Epithelial cell of proximal tubule (primary cell): Measurements from ENCODE around the gene PDE6G. TPM values are rescaled to one million over a fixed set of nuclear protein-coding genes. Genes with fewer than 3 reads are reported as not detected.
"Not testable (repeated sequence)": the region's sequence is repeated elsewhere in the genome, so short reads cannot be mapped to it uniquely, and the experiment has no call there.

Experiments
- DNase-seq: peaks from one replicate; pipeline ENCODE4 v3.0.0-alpha.2; 2011; ENCODE audit warnings: low read depth
- H3K4me3 ChIP-seq: 2 replicates; pipeline ENCODE4 v1.5.1; 2011; ENCODE audit warnings: low read depth, mild to moderate bottlenecking, low read length
- CTCF ChIP-seq: conservative IDR thresholded peaks from 2 replicates; pipeline ENCODE4 v1.5.1; 2012; ENCODE audit warnings: low read depth, mild to moderate bottlenecking, low read length
- total RNA-seq: library from RNA; depleted of rRNA; stranded (reverse); fragments of >200 nt; gene quantifications from 2 replicates; pipeline ENCODE4 v1.2.3, GENCODE V29; 2015

Gene PDE6G
- total RNA-seq, 1 donor from 2014 or later = 23.5 TPM

GRCh38 chr17:81682565-81683207 lies 26.3 kb upstream of the PDE6G start:
- peak overlapping the region; percentile 96 for H3K4me3 ChIP-seq
- TF ChIP-seq CTCF = no peak
- DNase-seq = no peak

GRCh38 chr17:81681672-81682071 lies 25.3 kb upstream of the PDE6G start:
- no peak for TF ChIP-seq CTCF
- peak overlapping the region; percentile 1 for H3K4me3 ChIP-seq
- peak; percentile 68 for DNase-seq

GRCh38 chr17:81680150-81680549 lies 23.8 kb upstream of the PDE6G start:
- no peak overlapping the region for H3K4me3 ChIP-seq
- TF ChIP-seq CTCF = no peak
- no peak for DNase-seq

GRCh38 chr17:81676906-81677305 lies 20.6 kb upstream of the PDE6G start:
- no peak overlapping the region for H3K4me3 ChIP-seq
- TF ChIP-seq CTCF = no peak
- no peak for DNase-seq

GRCh38 chr17:81675515-81676221 lies 19.3 kb upstream of the PDE6G start:
- H3K4me3 ChIP-seq, DNase-seq: not testable (repeated sequence)
- peak; percentile 47 for TF ChIP-seq CTCF

GRCh38 chr17:81673561-81674258 lies 17.4 kb upstream of the PDE6G start:
- H3K4me3 ChIP-seq = no peak overlapping the region
- no peak for DNase-seq
- no peak for TF ChIP-seq CTCF
